ENCODE results near the gene RIMKLB.
"Not testable (repeated sequence)": the region's sequence is repeated elsewhere in the genome, so short reads cannot be mapped to it uniquely, and the experiment has no call there.

The RIMKLB gene

GRCh38 chr12:8819666-8819980, 121.8 kb downstream of the RIMKLB start:
- DNase-seq (ENCODE audit: low read depth): no peak

DNA sequence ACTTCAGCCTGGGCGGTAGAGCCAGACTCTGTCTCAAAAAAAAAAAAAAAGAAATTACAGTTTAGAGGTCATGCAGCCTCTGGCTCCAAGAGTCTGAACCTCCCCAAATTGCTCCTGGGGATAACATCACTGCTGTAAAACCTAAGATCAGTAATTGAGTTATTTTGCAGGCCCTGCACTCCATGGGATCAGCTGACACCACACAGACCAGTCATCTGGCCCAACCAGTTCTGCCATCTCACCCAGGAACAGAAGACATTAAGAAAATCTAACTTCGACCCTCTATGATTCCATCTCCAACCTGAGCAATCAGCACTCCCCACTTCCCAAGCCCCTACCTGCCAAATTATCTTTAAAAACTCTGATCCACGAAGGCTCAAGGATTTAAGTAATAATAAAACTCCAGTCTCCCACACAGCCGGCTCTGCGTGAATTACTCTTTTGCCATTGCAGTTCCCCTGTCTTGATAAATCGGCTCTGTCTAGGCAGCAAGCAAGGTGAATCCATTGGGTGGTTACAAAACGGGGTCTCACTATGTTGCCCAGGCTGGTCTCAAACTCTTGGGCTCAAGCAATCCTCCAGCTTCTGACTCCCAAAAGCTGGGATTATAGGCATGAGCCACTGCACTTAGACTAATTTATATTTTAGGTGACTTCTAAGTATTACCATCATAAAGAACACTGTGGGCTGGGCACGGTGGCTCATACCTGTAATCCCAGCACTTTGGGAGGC, 123.1 kb downstream of the RIMKLB start:
- not testable (repeated sequence) for DNase-seq (ENCODE audit: low read depth)

DNA sequence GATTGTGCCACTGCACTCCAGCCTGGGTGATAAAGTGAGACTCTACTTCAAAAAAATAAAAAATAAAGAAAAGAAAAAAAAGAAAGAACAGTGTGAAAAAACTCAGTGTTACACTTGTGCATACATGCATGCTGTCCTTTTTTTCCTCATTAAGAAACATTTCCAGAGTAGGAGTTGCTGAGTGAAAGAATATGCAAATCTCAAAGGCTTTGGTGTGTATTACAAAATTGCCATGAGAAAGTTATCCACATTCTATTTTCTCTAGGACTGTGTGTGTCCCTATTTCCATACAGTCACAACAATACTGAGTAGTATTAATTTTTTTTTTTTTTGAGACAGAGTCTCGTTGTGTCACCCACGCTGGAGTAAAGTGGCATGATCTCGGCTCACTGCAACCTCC, 123.8 kb downstream of the RIMKLB start:
- no peak for DNase-seq (ENCODE audit: low read depth)

- no peak for DNase-seq (ENCODE audit: low read depth)
These were observed 124.5 kb downstream of the RIMKLB start, which contains the start of gene A2ML1 for GRCh38 chr12:8822298-8822697. TSS of gene A2ML1 (plus strand) at chr12:8822621. CDS start at chr12:8822652, 31 bp downstream.

- no peak for DNase-seq (ENCODE audit: low read depth)
These were observed 125.9 kb downstream of the RIMKLB start for GRCh38 chr12:8823565-8824300.

DNA sequence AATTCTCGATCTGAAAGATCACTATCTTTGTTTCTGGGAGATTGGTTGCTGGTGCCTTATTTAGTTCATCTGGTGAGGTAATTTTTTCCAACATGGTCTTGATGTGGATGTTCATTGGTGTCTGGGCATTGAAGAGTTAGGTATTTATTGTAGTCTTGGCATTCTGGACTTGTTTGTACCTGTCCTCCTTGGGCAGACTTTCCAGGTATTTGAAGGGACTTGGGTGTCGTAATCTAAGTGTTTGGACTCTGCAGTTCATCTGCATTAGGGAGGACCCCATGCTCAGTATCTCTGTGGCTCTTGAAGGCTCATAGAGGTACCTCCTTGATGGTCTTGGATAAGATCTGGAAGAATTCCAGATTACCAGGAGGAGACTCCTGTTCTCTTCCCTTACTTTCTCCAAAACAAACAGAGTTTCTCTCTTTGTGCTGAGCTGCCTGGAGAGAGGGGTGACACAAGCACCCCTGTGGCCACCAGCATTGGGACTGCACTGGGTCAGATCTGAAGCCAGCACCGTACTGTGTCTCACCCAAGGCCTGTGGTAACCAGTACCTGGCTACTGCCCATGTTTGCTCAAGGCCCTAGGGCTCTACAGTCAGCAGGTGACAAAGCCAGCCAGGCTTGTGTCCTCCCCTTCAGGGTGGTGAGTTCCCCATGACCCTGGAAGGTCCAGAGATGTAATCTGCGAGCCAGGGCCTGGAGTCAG, 129.9 kb downstream of the RIMKLB start:
- DNase-seq (ENCODE audit: low read depth): no peak

- DNase-seq (ENCODE audit: low read depth): no peak
These were observed 130.7 kb downstream of the RIMKLB start for GRCh38 chr12:8828257-8829124.

GRCh38 chr12:8829125-8829518, 131.3 kb downstream of the RIMKLB start:
- DNase-seq (ENCODE audit: low read depth): no peak

DNA sequence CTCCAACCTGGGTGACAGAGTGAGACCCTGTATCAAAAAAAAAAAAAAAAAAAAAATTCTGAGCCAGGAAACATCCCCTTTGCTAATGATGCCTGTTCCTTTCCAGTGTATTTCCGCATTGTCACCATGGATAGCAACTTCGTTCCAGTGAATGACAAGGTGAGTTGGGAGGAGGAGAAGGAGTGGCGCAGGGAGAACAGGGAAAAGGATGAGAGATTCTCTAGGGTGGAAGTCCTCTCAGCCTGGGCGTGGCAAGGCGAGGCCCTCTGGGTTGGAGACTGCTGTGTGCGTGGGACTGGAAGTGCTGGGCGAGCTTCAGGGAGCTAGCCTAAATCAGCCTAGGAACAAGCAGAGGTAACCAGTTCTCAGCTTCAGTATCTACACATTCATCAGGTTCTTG, 131.8 kb downstream of the RIMKLB start:
- DNase-seq (ENCODE audit: low read depth): no peak

GRCh38 chr12:8831116-8831515, 133.3 kb downstream of the RIMKLB start:
- no peak for DNase-seq (ENCODE audit: low read depth)

DNA sequence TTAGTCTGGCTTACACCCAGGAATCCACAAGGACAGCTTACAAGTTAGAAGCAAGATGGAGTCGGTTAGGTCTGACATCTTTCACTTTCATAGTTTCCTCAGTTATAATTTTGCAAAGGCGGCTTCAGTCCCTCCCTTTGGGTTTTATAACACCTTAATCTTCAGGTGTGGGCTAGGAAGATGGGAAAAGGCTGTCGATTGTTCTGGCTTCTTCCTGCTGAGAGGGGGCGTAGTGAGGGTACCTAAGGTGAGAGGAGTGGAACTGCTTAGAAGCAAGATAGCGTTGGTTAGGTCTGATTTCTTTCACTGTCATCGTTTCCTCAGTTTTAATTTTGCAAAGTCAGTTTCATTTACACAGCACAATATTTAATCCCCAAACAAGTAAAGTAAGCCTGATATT, 134.7 kb downstream of the RIMKLB start:
- no peak for DNase-seq (ENCODE audit: low read depth)
